WTC11 (cell line): Measurements from ENCODE around the gene GJB1. TPM values are rescaled to one million over a fixed set of nuclear protein-coding genes. Genes with fewer than 3 reads are reported as not detected.

Experiments used
- ATAC-seq: fragments of 200-7000 bp; cut with Tn5 transposase; 2 replicates; pipeline ENCODE4 v1.10.0; 2021; ENCODE audit warnings: mild to moderate bottlenecking, moderate library complexity
- Bru-seq: library from RNA; stranded (reverse); fragments of 400-500 nt; gene quantifications from one replicate; lab custom pipeline; 2021; lab: Mats Ljungman, UMichigan
- CTCF ChIA-PET: fragments of 300-600 bp; sonication (Branson Sonifier 250); formaldehyde crosslinking; loops from one replicate; lab custom pipeline; 2021; ENCODE audit warnings: antibody characterized with exemption; lab: Charles Lee
- POLR2A ChIA-PET: fragments of 350-600 bp; sonication (Branson Sonifier 250); formaldehyde crosslinking; loops from one replicate; lab custom pipeline; 2021; ENCODE audit warnings: antibody characterized with exemption; lab: Charles Lee
- DNase-seq: peaks from one replicate; pipeline ENCODE4 v3.0.0; 2021; ENCODE audit warnings: low spot score
- H3K27ac Mint-ChIP-seq: 2 replicates; pipeline ENCODE4 v1.8.0; 2021; ENCODE audit warnings: mixed read lengths
- H3K27me3 Mint-ChIP-seq: 2 replicates; pipeline ENCODE4 v1.8.0; 2021; ENCODE audit warnings: low read depth, mild to moderate bottlenecking, moderate library complexity, mixed read lengths
- H3K36me3 Mint-ChIP-seq: 2 replicates; pipeline ENCODE4 v1.8.0; 2021; ENCODE audit warnings: mixed read lengths
- H3K4me1 Mint-ChIP-seq: 2 replicates; pipeline ENCODE4 v1.8.0; 2022; ENCODE audit warnings: mixed read lengths
- H3K4me3 Mint-ChIP-seq: 2 replicates; pipeline ENCODE4 v1.8.0; 2021; ENCODE audit warnings: mild to moderate bottlenecking, moderate library complexity, mixed read lengths
- H3K9me3 Mint-ChIP-seq: 2 replicates; pipeline ENCODE4 v1.8.0; 2021; ENCODE audit warnings: mixed read lengths
- CBFB ChIP-seq: sonication (generic); formaldehyde crosslinking; IDR thresholded peaks from 2 replicates; pipeline ENCODE4 v1.8.1; 2022; ENCODE audit warnings: mild to moderate bottlenecking, low read depth, missing genetic modification reagents
- FOXK1 ChIP-seq: sonication (generic); formaldehyde crosslinking; IDR thresholded peaks from 2 replicates; pipeline ENCODE4 v1.8.0; 2022; ENCODE audit warnings: mild to moderate bottlenecking, moderate library complexity, missing genetic modification reagents
- GRHL2 ChIP-seq: fragments of 250-450 bp; sonication (Bioruptor Pico); IDR thresholded peaks from 2 replicates; pipeline ENCODE4 v1.8.0; 2022; ENCODE audit warnings: mild to moderate bottlenecking, moderate library complexity; ENCODE audit not compliant: insufficient replicate concordance, severe bottlenecking
- GTF2I ChIP-seq: fragments of 250-450 bp; sonication (Bioruptor Pico); conservative IDR thresholded peaks from 2 replicates; pipeline ENCODE4 v1.4.0; 2021; ENCODE audit warnings: mild to moderate bottlenecking
- HMGA2 ChIP-seq: fragments of 250-450 bp; sonication (Bioruptor Pico); IDR thresholded peaks from 2 replicates; pipeline ENCODE4 v1.4.0; 2021; ENCODE audit warnings: mild to moderate bottlenecking, moderate library complexity
- IRF2 ChIP-seq: sonication (generic); formaldehyde crosslinking; IDR thresholded peaks from 2 replicates; pipeline ENCODE4 v1.8.0; 2022; ENCODE audit warnings: low read depth, missing genetic modification reagents, borderline replicate concordance
- NFATC4 ChIP-seq: fragments of 250-450 bp; sonication (Bioruptor Pico); IDR thresholded peaks from 2 replicates; pipeline ENCODE4 v1.9.0; 2021; ENCODE audit warnings: mild to moderate bottlenecking
- NFE2L1 ChIP-seq: sonication (generic); formaldehyde crosslinking; IDR thresholded peaks from 2 replicates; pipeline ENCODE4 v1.8.1; 2023; ENCODE audit warnings: missing genetic modification reagents
- NR1H2 ChIP-seq: sonication (generic); formaldehyde crosslinking; IDR thresholded peaks from 2 replicates; pipeline ENCODE4 v1.9.0; 2021; ENCODE audit warnings: mild to moderate bottlenecking, moderate library complexity, missing genetic modification reagents
- TCF7 ChIP-seq: sonication (generic); formaldehyde crosslinking; IDR thresholded peaks from 2 replicates; pipeline ENCODE4 v1.8.0; 2022; ENCODE audit warnings: mild to moderate bottlenecking, low read depth, missing genetic modification reagents, moderate library complexity
- ZNF232 ChIP-seq: sonication (generic); formaldehyde crosslinking; IDR thresholded peaks from 2 replicates; pipeline ENCODE4 v1.8.0; 2022; ENCODE audit warnings: mild to moderate bottlenecking, missing genetic modification reagents
- long read RNA-seq, 3 experiments: library from RNA in 1 of 3; library from capped mRNA in 1 of 3; library from polyadenylated mRNA in 1 of 3; unstranded in 2 of 3; stranded (forward) in 1 of 3; transcript quantifications; one replicate each; pipeline ENCODE4 v2.0.0, GENCODE V29; 2021
- total RNA-seq: library from RNA; stranded (reverse); gene quantifications from 3 replicates; pipeline ENCODE4 v1.2.3, GENCODE V29; 2021
- TF ChIP-seq, protein P1 (sequence below): sonication (generic); formaldehyde crosslinking; IDR thresholded peaks from 2 replicates; pipeline ENCODE4 v1.8.1; 2023; ENCODE audit warnings: mild to moderate bottlenecking, missing genetic modification reagents
- TF ChIP-seq, protein P2 (sequence below): sonication (generic); formaldehyde crosslinking; IDR thresholded peaks from 2 replicates; pipeline ENCODE4 v1.8.1; 2022; ENCODE audit warnings: missing genetic modification reagents, borderline replicate concordance
- TF ChIP-seq, protein P3 (sequence below): sonication (generic); formaldehyde crosslinking; IDR thresholded peaks from 2 replicates; pipeline ENCODE4 v1.8.0; 2023; ENCODE audit warnings: missing genetic modification reagents
- TF ChIP-seq, protein P4 (sequence below): sonication (generic); formaldehyde crosslinking; IDR thresholded peaks from 2 replicates; pipeline ENCODE4 v1.8.1; 2022; ENCODE audit warnings: low read depth, mild to moderate bottlenecking, moderate library complexity, missing genetic modification reagents, borderline replicate concordance
- TF ChIP-seq, protein P5 (sequence below): sonication (generic); formaldehyde crosslinking; conservative IDR thresholded peaks from 2 replicates; pipeline ENCODE4 v1.8.1; 2023; ENCODE audit warnings: mild to moderate bottlenecking, low read depth, missing genetic modification reagents, moderate library complexity
- TF ChIP-seq, protein P6 (sequence below): sonication (generic); formaldehyde crosslinking; IDR thresholded peaks from 2 replicates; pipeline ENCODE4 v1.8.1; 2023; ENCODE audit warnings: mild to moderate bottlenecking, moderate library complexity, missing genetic modification reagents
- TF ChIP-seq, protein P7 (sequence below): sonication (generic); formaldehyde crosslinking; IDR thresholded peaks from 2 replicates; pipeline ENCODE4 v1.8.0; 2022; ENCODE audit warnings: mild to moderate bottlenecking, missing genetic modification reagents

Gene GJB1
- total RNA-seq (0.14 to 0.21 TPM (median 0.17 TPM) in 3 replicates), Bru-seq, nascent RNA (not detected)
- long read RNA-seq, experiment 1: 0 reads
- long read RNA-seq, experiment 2: 0 reads
- long read RNA-seq, experiment 3: 0 reads

DNA sequence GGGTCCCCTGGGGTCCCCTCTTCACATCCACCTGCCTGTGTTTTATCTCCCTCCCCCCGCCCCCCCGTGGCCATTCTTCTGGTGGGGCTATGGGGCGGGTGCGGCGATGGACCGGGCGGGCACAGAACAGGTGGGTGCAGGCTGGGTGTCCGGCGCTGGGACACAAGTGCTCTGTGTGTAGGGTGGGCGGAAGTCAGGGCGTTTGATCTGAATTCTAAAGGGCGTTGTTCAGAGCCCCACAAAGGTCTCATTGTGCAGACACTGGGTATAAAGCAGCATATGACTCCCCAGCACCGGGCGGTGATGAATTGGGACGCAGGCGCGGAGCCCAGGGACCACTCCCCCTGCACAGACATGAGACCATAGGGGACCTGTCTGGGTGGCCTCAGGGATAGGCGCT, at the start of gene GJB1:
TSS of gene GJB1 (plus strand) at position 296 of the 400 bp plus-strand sequence. CDS start 484 bp downstream, outside the sequence.
- Mint-ChIP-seq H3K27ac (no peak within 1 kb of the TSS), H3K9me3 (no peaks in the 10 kb centered on the region), H3K36me3 (no peaks in the 10 kb centered on the region)
- no peak for ATAC-seq
- CTCF ChIA-PET: no interaction called here
- TF ChIP-seq NFE2L1 (CRISPR knock-in tag) (no peak), HMGA2 (CRISPR knock-in tag) (no peak), ZNF232 (CRISPR knock-in tag) (no peak), CBFB (no peak), TCF7 (CRISPR knock-in tag) (no peak)
- TF ChIP-seq, protein P1, sequence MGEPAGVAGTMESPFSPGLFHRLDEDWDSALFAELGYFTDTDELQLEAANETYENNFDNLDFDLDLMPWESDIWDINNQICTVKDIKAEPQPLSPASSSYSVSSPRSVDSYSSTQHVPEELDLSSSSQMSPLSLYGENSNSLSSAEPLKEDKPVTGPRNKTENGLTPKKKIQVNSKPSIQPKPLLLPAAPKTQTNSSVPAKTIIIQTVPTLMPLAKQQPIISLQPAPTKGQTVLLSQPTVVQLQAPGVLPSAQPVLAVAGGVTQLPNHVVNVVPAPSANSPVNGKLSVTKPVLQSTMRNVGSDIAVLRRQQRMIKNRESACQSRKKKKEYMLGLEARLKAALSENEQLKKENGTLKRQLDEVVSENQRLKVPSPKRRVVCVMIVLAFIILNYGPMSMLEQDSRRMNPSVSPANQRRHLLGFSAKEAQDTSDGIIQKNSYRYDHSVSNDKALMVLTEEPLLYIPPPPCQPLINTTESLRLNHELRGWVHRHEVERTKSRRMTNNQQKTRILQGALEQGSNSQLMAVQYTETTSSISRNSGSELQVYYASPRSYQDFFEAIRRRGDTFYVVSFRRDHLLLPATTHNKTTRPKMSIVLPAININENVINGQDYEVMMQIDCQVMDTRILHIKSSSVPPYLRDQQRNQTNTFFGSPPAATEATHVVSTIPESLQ (CRISPR knock-in tag): no peak
- TF ChIP-seq, protein P2, sequence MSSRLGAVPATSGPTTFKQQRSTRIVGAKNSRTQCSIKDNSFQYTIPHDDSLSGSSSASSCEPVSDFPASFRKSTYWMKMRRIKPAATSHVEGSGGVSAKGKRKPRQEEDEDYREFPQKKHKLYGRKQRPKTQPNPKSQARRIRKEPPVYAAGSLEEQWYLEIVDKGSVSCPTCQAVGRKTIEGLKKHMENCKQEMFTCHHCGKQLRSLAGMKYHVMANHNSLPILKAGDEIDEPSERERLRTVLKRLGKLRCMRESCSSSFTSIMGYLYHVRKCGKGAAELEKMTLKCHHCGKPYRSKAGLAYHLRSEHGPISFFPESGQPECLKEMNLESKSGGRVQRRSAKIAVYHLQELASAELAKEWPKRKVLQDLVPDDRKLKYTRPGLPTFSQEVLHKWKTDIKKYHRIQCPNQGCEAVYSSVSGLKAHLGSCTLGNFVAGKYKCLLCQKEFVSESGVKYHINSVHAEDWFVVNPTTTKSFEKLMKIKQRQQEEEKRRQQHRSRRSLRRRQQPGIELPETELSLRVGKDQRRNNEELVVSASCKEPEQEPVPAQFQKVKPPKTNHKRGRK (CRISPR knock-in tag): no peak
- TF ChIP-seq, protein P3, sequence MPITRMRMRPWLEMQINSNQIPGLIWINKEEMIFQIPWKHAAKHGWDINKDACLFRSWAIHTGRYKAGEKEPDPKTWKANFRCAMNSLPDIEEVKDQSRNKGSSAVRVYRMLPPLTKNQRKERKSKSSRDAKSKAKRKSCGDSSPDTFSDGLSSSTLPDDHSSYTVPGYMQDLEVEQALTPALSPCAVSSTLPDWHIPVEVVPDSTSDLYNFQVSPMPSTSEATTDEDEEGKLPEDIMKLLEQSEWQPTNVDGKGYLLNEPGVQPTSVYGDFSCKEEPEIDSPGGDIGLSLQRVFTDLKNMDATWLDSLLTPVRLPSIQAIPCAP: no peak
- TF ChIP-seq, protein P4, sequence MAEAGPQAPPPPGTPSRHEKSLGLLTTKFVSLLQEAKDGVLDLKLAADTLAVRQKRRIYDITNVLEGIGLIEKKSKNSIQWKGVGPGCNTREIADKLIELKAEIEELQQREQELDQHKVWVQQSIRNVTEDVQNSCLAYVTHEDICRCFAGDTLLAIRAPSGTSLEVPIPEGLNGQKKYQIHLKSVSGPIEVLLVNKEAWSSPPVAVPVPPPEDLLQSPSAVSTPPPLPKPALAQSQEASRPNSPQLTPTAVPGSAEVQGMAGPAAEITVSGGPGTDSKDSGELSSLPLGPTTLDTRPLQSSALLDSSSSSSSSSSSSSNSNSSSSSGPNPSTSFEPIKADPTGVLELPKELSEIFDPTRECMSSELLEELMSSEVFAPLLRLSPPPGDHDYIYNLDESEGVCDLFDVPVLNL (CRISPR knock-in tag): no peak
- TF ChIP-seq, all 79 proteins: peak for 0
- DNase-seq: no peak
- Mint-ChIP-seq H3K27me3 (no peaks in the 10 kb centered on the region), H3K4me1 (peaks cover 27% of the 10 kb centered on the region), H3K4me3 (no peak within 1 kb of the TSS)
- POLR2A ChIA-PET: no interaction called here

DNA sequence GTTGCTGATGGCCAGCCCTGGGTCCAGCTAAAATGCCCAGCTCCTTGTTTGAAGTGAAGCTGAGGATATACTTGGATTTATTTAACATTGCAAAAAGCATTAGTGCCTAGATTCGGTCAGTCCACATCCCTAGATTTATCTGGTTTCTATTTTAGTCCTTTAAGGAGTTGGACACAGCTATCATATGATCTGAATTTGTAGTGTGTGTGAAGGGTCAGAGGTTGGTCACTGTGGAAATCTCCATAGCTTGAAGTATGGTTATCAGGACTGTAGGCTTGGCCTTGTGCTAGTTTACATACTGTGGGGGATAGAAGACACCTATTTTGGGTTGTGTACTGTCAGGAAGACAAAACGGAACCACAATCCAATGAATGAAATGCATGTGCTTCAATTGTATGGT, 49.6 kb upstream of the GJB1 start:
- no peaks in the 10 kb centered on the region for H3K27me3 Mint-ChIP-seq
- DNase-seq (no peak), ATAC-seq (no peak)
- H3K9me3 Mint-ChIP-seq: peaks cover 4% of the 10 kb centered on the region; the same call in 1 of the 2 replicates
- TF ChIP-seq, protein P2 (CRISPR knock-in tag): no peak
- no peak for TF ChIP-seq IRF2 (CRISPR knock-in tag)
- no peak for TF ChIP-seq FOXK1
- no peak for TF ChIP-seq NR1H2 (CRISPR knock-in tag)
- TF ChIP-seq NFATC4 (CRISPR knock-in tag): no peak
- TF ChIP-seq, protein P1 (CRISPR knock-in tag): no peak
- TF ChIP-seq GRHL2: no peak
- no peak for TF ChIP-seq TCF7 (CRISPR knock-in tag)
- TF ChIP-seq, protein P5, sequence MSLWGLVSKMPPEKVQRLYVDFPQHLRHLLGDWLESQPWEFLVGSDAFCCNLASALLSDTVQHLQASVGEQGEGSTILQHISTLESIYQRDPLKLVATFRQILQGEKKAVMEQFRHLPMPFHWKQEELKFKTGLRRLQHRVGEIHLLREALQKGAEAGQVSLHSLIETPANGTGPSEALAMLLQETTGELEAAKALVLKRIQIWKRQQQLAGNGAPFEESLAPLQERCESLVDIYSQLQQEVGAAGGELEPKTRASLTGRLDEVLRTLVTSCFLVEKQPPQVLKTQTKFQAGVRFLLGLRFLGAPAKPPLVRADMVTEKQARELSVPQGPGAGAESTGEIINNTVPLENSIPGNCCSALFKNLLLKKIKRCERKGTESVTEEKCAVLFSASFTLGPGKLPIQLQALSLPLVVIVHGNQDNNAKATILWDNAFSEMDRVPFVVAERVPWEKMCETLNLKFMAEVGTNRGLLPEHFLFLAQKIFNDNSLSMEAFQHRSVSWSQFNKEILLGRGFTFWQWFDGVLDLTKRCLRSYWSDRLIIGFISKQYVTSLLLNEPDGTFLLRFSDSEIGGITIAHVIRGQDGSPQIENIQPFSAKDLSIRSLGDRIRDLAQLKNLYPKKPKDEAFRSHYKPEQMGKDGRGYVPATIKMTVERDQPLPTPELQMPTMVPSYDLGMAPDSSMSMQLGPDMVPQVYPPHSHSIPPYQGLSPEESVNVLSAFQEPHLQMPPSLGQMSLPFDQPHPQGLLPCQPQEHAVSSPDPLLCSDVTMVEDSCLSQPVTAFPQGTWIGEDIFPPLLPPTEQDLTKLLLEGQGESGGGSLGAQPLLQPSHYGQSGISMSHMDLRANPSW (CRISPR knock-in tag): no peak
- TF ChIP-seq GTF2I: no peak
- TF ChIP-seq, protein P6, sequence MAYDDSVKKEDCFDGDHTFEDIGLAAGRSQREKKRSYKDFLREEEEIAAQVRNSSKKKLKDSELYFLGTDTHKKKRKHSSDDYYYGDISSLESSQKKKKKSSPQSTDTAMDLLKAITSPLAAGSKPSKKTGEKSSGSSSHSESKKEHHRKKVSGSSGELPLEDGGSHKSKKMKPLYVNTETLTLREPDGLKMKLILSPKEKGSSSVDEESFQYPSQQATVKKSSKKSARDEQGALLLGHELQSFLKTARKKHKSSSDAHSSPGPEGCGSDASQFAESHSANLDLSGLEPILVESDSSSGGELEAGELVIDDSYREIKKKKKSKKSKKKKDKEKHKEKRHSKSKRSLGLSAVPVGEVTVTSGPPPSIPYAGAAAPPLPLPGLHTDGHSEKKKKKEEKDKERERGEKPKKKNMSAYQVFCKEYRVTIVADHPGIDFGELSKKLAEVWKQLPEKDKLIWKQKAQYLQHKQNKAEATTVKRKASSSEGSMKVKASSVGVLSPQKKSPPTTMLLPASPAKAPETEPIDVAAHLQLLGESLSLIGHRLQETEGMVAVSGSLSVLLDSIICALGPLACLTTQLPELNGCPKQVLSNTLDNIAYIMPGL (CRISPR knock-in tag): no peak
- TF ChIP-seq, protein P7, sequence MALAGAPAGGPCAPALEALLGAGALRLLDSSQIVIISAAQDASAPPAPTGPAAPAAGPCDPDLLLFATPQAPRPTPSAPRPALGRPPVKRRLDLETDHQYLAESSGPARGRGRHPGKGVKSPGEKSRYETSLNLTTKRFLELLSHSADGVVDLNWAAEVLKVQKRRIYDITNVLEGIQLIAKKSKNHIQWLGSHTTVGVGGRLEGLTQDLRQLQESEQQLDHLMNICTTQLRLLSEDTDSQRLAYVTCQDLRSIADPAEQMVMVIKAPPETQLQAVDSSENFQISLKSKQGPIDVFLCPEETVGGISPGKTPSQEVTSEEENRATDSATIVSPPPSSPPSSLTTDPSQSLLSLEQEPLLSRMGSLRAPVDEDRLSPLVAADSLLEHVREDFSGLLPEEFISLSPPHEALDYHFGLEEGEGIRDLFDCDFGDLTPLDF (CRISPR knock-in tag): no peak
- ChIA-PET POLR2A (interaction anchor here (0.6 to 2.3 kb wide), 2 partner anchors 9 to 55 kb away, joined by 3 to 8 read pairs; no protein-coding TSS in a partner anchor), CTCF (no interaction called here)
- H3K4me3 Mint-ChIP-seq: no peak overlapping the region
- H3K4me1 Mint-ChIP-seq: peaks cover 23% of the 10 kb centered on the region
- no peak overlapping the region; the same call in 1 of the 2 replicates for H3K27ac Mint-ChIP-seq
- H3K36me3 Mint-ChIP-seq: peaks cover 3% of the 10 kb centered on the region; the same call in 1 of the 2 replicates
